Breast epithelium (tissue), 4 donors: ENCODE measurements around the gene DECR2. TPM values are rescaled to one million over a fixed set of nuclear protein-coding genes. Genes with fewer than 3 reads are reported as not detected.

Source experiments
- DNase-seq, 2 donors: peaks; one replicate each; pipeline ENCODE4 v3.0.0-alpha.2; 2019; ENCODE audit warnings: low spot score in 2 of 2
- H3K27ac ChIP-seq, 2 donors: fragments of 200-600 bp; sonication (generic) in 1 of 2; one replicate each; pipeline ENCODE4 v1.5.1; 2016 to 2019; ENCODE audit warnings: mild to moderate bottlenecking in 1 of 2
- H3K27me3 ChIP-seq, 2 donors: fragments of 200-600 bp; sonication (generic) in 1 of 2; one replicate each; pipeline versions ENCODE4 v1.5.1 to v1.6.0; 2017 to 2019; ENCODE audit warnings: control low read depth in 1 of 2, mild to moderate bottlenecking in 1 of 2
- H3K36me3 ChIP-seq: fragments of 200-600 bp; one replicate; pipeline ENCODE4 v1.5.1; 2019
- H3K4me1 ChIP-seq, 2 donors: fragments of 200-600 bp; sonication (generic); one replicate each; pipeline ENCODE4 v1.5.1; 2016 to 2019; ENCODE audit warnings: control low read depth in 1 of 2
- H3K4me3 ChIP-seq, 3 donors: fragments of 200-600 bp; sonication (generic); 1 replicate in 2 of 3; 2 replicates in 1 of 3; pipeline ENCODE4 v1.5.1; 2016 to 2019; ENCODE audit warnings: mild to moderate bottlenecking in 3 of 3, moderate library complexity in 2 of 3
- H3K9me3 ChIP-seq, 2 donors: fragments of 200-600 bp; sonication (generic) in 1 of 2; one replicate each; pipeline ENCODE4 v1.5.1; 2016 to 2019; ENCODE audit warnings: control low read depth in 1 of 2
- POLR2A ChIP-seq: fragments of 450-650 bp; IDR thresholded peaks from one replicate; pipeline ENCODE4 v1.6.1; 2016; ENCODE audit warnings: antibody characterized with exemption, mild to moderate bottlenecking, moderate library complexity
- POLR2AphosphoS5 ChIP-seq, 3 donors: sonication (generic); formaldehyde crosslinking; IDR thresholded peaks; one replicate each; pipeline ENCODE4 v1.6.1; 2017; ENCODE audit warnings: antibody characterized with exemption in 3 of 3
- intact Hi-C: fragments of 100-400 bp; cut with DNase I; formaldehyde crosslinking; loops from one replicate; pipeline ENCODE4 v1.15.1; 2023; ENCODE audit warnings: low total_unique reads
- total RNA-seq, 3 donors: library from RNA; depleted of rRNA; stranded (reverse); fragments of >200 nt; gene quantifications; one replicate each; pipeline ENCODE4 v1.1.0, GENCODE V29; 2016
- TF ChIP-seq, protein P1 (sequence below), 3 donors: fragments of 450-650 bp; IDR thresholded peaks; one replicate each; pipeline ENCODE4 v1.5.1; 2016 to 2017; ENCODE audit warnings: antibody characterized with exemption in 3 of 3, mild to moderate bottlenecking in 3 of 3, moderate library complexity in 3 of 3

Gene DECR2
- total RNA-seq, 3 donors from 2014 or later, result 19.4 to 30.5 (median 28.7) TPM

DNA sequence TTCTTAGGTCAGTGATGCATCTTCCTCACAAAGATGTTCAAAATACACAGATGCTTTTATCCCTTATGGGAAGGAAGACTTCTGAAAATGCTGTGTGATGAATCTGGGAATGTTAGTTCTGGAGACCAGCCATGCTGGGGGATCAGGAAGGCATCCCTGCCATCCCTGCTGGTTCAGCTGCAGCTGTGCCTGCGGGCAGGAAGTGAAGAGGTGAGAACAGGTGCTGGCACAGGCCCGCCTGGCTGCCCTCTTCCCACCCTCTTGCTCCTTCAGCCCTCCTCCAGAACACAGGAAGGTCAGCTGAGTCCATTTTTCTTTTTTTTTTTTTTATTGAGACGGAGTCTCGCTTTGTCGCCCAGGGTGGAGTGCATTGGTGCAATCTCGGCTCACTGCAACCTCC, 38.9 kb downstream of the DECR2 start:
- Histone ChIP-seq H3K27me3 (no peaks in the 10 kb centered on the region), H3K36me3 (no peaks in the 10 kb centered on the region), H3K4me3 (no peak overlapping the region), H3K27ac (no peak overlapping the region), H3K4me1 (peaks cover 0 to 6% of the 10 kb centered on the region in 2 donors), H3K9me3 (no peaks in the 10 kb centered on the region)
- no peak for DNase-seq
- intact Hi-C loops, result no loop called here
- TF ChIP-seq POLR2AphosphoS5 (IDR thresholded peaks at IDR 0.05) (no peak), POLR2A (no peak)
- TF ChIP-seq, protein P1, sequence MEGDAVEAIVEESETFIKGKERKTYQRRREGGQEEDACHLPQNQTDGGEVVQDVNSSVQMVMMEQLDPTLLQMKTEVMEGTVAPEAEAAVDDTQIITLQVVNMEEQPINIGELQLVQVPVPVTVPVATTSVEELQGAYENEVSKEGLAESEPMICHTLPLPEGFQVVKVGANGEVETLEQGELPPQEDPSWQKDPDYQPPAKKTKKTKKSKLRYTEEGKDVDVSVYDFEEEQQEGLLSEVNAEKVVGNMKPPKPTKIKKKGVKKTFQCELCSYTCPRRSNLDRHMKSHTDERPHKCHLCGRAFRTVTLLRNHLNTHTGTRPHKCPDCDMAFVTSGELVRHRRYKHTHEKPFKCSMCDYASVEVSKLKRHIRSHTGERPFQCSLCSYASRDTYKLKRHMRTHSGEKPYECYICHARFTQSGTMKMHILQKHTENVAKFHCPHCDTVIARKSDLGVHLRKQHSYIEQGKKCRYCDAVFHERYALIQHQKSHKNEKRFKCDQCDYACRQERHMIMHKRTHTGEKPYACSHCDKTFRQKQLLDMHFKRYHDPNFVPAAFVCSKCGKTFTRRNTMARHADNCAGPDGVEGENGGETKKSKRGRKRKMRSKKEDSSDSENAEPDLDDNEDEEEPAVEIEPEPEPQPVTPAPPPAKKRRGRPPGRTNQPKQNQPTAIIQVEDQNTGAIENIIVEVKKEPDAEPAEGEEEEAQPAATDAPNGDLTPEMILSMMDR (IDR thresholded peaks at IDR 0.05), result no peak

DNA sequence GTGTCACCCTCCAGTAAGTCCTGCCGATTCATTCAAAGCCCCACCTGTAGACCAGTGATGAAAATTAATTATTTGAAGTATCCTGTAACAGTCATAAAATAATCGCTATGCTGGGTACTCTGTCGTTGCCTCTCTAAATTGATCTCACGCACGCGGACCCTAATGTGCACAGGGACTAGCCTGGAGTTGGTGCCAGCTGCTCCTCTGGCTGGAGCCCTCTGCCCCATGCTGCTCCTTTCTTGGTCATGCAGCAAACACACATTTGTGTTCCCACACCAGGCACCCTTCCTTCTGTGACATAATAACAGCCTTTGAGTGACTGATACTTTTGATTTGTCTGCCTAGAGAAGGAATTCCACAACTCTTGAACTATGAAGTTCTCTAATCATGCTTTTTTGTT, 39.8 kb downstream of the DECR2 start:
- Histone ChIP-seq H3K36me3 (no peaks in the 10 kb centered on the region), H3K4me1 (peaks cover 0 to 6% of the 10 kb centered on the region in 2 donors), H3K27ac (no peak overlapping the region), H3K27me3 (no peaks in the 10 kb centered on the region), H3K9me3 (no peaks in the 10 kb centered on the region), H3K4me3 (no peak overlapping the region)
- no peak for DNase-seq
- intact Hi-C loops, result no loop called here
- TF ChIP-seq POLR2A (no peak), POLR2AphosphoS5 (IDR thresholded peaks at IDR 0.05) (no peak)
- TF ChIP-seq, protein P1 (IDR thresholded peaks at IDR 0.05), result no peak

DNA sequence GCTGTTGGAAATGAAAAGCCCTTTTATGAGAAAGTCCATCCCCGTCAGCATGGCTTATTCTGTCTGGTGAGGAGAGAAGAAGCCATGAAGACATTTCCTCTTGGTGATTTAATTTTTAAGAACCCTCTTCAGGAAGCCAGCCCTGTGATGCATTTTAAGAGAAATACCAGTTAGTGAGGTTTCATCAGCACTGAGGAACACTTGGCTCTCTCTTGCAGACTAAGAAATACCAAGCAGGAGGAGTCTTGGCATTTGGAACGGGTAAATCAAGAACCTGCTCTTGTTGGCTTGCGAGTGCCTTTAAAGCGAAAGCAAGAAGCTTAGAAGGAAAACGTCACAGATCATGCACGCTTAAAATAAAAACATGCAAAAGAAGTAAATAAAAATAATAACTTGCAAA, 41.3 kb downstream of the DECR2 start:
- intact Hi-C loops, result no loop called here

DNA sequence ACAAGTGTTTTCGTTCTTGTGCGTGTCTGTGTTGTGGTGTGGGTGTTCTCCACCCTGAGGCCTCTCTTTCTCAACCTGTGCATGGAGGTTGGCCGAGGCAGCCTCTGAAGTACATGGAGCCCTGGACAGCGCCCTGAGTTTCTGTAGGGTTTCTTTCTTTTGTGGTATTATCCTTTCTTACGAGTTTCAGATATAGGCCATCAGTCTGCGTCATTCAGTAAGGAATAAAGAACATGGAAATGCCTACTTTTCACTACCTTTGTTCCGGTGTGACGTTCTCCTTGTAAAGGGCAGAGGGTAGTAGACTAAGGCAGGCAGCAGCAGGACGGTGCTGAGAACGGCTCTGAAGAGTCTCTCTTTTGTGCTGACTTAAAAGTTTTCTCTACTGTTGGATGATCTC, 42.3 kb downstream of the DECR2 start:
- Histone ChIP-seq H3K27ac (no peak overlapping the region), H3K36me3 (no peaks in the 10 kb centered on the region), H3K4me3 (no peak overlapping the region), H3K4me1 (peaks cover 0 to 6% of the 10 kb centered on the region in 2 donors), H3K9me3 (no peaks in the 10 kb centered on the region), H3K27me3 (no peaks in the 10 kb centered on the region)
- DNase-seq, result no peak
- TF ChIP-seq POLR2AphosphoS5 (IDR thresholded peaks at IDR 0.05), result no peak
- intact Hi-C loops, result no loop called here

More for the DNA sequence above, 41.3 kb downstream of the DECR2 start:
- H3K27ac ChIP-seq, result peak overlapping the region in 1 of 2 donors; percentile 42
- H3K9me3 ChIP-seq, result no peaks in the 10 kb centered on the region
- no peak overlapping the region for H3K4me3 ChIP-seq
- TF ChIP-seq POLR2AphosphoS5 (IDR thresholded peaks at IDR 0.05), result no peak
- TF ChIP-seq, protein P1 (IDR thresholded peaks at IDR 0.05), result no peak
- no peak for TF ChIP-seq POLR2A
- no peak for DNase-seq
- H3K27me3 ChIP-seq, result no peaks in the 10 kb centered on the region
- H3K4me1 ChIP-seq, result peaks cover 0 to 6% of the 10 kb centered on the region in 2 donors
- no peaks in the 10 kb centered on the region for H3K36me3 ChIP-seq

DNA sequence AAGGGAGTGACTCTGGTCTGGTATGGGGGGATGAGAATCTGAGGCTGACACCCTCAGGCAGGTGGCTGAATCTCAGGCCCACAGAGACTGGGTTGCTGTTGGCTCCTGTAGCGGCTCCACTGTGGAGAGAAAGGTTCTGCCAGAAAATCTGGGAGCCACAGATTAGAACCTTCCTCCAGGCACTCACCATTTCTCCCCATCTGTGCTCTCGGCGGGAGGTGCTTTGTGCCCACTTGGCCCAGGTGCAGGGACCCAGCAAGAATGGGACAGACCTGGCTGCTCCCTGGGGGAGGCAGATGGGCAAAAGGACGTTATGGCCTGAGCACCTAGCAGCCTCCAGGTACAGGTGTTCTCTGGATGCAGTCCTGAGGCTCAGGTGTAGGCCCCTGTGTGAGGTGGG, 43.9 kb downstream of the DECR2 start:
- Histone ChIP-seq H3K36me3 (no peaks in the 10 kb centered on the region), H3K27ac (no peak overlapping the region), H3K9me3 (no peaks in the 10 kb centered on the region), H3K4me1 (peaks cover 0 to 6% of the 10 kb centered on the region in 2 donors), H3K27me3 (no peaks in the 10 kb centered on the region), H3K4me3 (no peak overlapping the region)
- intact Hi-C loops, result no loop called here
- no peak for DNase-seq
- no peak for TF ChIP-seq POLR2AphosphoS5 (IDR thresholded peaks at IDR 0.05)
- TF ChIP-seq POLR2A, result no peak
- TF ChIP-seq, protein P1 (IDR thresholded peaks at IDR 0.05), result no peak

DNA sequence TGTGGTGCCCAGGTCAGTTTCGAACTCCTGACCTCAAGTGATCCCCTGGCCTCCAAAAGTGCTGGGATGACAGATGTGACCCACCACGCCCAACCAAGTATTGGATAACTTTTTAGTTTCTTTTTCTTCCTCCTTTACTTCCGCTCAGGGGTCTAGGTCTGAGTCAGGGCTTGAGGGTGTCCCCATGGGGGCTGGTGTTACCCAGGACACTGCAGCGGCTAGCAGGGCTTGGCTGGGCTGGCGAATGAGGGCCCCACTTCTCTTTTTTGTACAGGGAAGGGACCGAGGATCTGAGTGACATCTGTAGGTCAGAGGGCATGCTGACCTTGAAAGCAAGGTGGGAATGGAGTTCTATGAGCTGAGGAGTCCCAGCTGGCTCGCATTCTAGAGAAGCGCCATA, 48.7 kb downstream of the DECR2 start:
- no peak for DNase-seq
- intact Hi-C loops, result no loop called here
- Histone ChIP-seq H3K36me3 (no peaks in the 10 kb centered on the region), H3K27ac (peak overlapping the region; percentile 58 to 68), H3K4me1 (no peaks in the 10 kb centered on the region), H3K9me3 (no peaks in the 10 kb centered on the region), H3K4me3 (no peak overlapping the region), H3K27me3 (no peaks in the 10 kb centered on the region)
- no peak for TF ChIP-seq POLR2AphosphoS5 (IDR thresholded peaks at IDR 0.05)
- TF ChIP-seq POLR2A, result no peak
- TF ChIP-seq, protein P1 (IDR thresholded peaks at IDR 0.05), result no peak
